Psoas muscle (tissue), 8 donors: ENCODE measurements around the gene IL2. TPM values are rescaled to one million over a fixed set of nuclear protein-coding genes. Genes with fewer than 3 reads are reported as not detected.

Source experiments
- ATAC-seq, 4 donors: fragments of 200-7000 bp; cut with Tn5 transposase; one replicate each; pipeline ENCODE4 v1.9.1; 2020; ENCODE audit warnings: moderate library complexity in 3 of 4, mild to moderate bottlenecking in 2 of 4
- DNase-seq, 2 donors: peaks; one replicate each; pipeline ENCODE4 v3.0.0-alpha.2; 2020
- H3K27ac ChIP-seq: fragments of 200-600 bp; one replicate; pipeline ENCODE4 v1.8.0; 2022
- H3K27me3 ChIP-seq, 3 donors: fragments of 200-600 bp in 1 of 3; one replicate each; pipeline versions ENCODE4 v1.6.1 to v1.8.0; 2013 to 2022; ENCODE audit warnings: low read length in 2 of 3, mild to moderate bottlenecking in 2 of 3, moderate library complexity in 1 of 3; ENCODE audit not compliant: insufficient read depth in 3 of 3
- H3K36me3 ChIP-seq, 2 donors: fragments of 200-600 bp in 1 of 2; one replicate each; pipeline versions ENCODE4 v1.6.1 to v1.8.0; 2013 to 2022; ENCODE audit warnings: low read depth in 1 of 2, mild to moderate bottlenecking in 1 of 2, moderate library complexity in 1 of 2; ENCODE audit not compliant: insufficient read depth in 1 of 2
- H3K4me1 ChIP-seq: fragments of 200-600 bp; one replicate; pipeline ENCODE4 v1.8.0; 2022
- H3K4me3 ChIP-seq: fragments of 200-600 bp; one replicate; pipeline ENCODE4 v1.8.0; 2022; ENCODE audit warnings: mild to moderate bottlenecking
- H3K9me3 ChIP-seq: fragments of 200-600 bp; one replicate; pipeline ENCODE4 v1.8.0; 2022
- WGBS, 3 donors: extraction: QIAGEN DNeasy Blood & Tissue Kit; methylation state at CpG; one replicate each; pipeline versions ENCODE4 v1.1.6 to v1.1.7; 2013; 5-methylcytosine and 5-hydroxymethylcytosine counted together
- intact Hi-C, 2 donors: fragments of 100-400 bp; cut with DNase I; formaldehyde crosslinking; loops; one replicate each; pipeline versions ENCODE4 v1.11.0 to v1.14.2; 2022
- long read RNA-seq, 2 donors: library from polyadenylated mRNA; unstranded; transcript quantifications; one replicate each; pipeline ENCODE4 v2.0.0, GENCODE V29; 2021
- polyA plus RNA-seq, 3 donors: library from polyadenylated mRNA; stranded (reverse); fragments of 200-250 nt; gene quantifications; one replicate each; pipeline ENCODE4 v1.2.3, GENCODE V29; 2013
- total RNA-seq, 4 donors: library from RNA; stranded (reverse); fragmentation: NEBNext Ultra II Directional in 2 of 4; extraction: Animal tissue kit (Norgen Biotek cat#: 25700) in 2 of 4; gene quantifications; one replicate each; pipeline versions ENCODE4 v1.2.1 to v1.2.4, GENCODE V29; 2021 to 2023
- TF ChIP-seq, protein P1 (sequence below): fragments of 200-600 bp; IDR thresholded peaks from one replicate; pipeline ENCODE4 v1.8.0; 2022; ENCODE audit warnings: antibody characterized with exemption
- donor health status: healthy with polysubstance abuse.
- donor health status: DM: no; HTN: no; CAD: no; lungs with moderate emphysema.
- donor health status: Bipolar disorder and iron deficiency.
- donor health status: healthy.
- donor health status: DM: yes; HTN: yes; CAD: no.
- donor health status: DM: no; HTN: no; CAD: no.
- donor health status: DM: no; HTN: no; CAD: no.
- donor health status: DM: yes; HTN: yes; CAD: no.

Gene IL2
- total RNA-seq = not detected
- polyA plus RNA-seq = not detected
- long read RNA-seq, donor 1 = 0 reads
- long read RNA-seq, donor 2 = 0 reads

DNA sequence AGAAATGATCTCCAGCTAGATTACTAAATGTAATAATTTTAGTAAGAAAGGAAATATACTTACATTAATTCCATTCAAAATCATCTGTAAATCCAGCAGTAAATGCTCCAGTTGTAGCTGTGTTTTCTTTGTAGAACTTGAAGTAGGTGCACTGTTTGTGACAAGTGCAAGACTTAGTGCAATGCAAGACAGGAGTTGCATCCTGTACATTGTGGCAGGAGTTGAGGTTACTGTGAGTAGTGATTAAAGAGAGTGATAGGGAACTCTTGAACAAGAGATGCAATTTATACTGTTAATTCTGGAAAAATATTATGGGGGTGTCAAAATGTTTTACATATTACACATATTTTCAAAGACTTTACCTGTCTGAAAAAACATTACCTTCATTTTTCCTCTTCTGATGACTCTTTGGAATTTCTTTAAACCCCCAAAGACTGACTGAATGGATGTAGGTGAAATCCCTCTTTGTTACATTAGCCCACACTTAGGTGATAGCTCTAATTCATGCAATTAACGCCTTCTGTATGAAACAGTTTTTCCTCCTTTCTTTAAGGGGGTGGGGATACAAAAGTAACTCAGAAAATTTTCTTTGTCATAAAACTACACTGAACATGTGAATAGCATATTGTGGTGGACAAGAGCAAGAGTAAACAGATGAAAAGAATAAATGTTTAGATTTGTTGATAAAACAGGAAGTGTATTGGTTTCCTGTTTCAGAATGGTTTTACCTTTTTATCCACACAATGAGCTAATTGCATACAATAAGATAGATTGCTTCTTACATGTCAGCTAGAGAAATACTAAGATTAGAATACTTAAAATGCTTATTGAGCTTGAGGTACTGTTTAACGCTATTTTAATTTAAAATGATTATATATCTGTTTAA is at the start of gene IL2:
Gene IL2 (minus strand): TSS at position 495 of the 886 bp plus-strand sequence. CDS start 285 bp downstream, at position 210.
- WGBS, 3 donors = 86 to 92% (median 88%) methylated on average over 2 of the region's 2 CpGs

DNA sequence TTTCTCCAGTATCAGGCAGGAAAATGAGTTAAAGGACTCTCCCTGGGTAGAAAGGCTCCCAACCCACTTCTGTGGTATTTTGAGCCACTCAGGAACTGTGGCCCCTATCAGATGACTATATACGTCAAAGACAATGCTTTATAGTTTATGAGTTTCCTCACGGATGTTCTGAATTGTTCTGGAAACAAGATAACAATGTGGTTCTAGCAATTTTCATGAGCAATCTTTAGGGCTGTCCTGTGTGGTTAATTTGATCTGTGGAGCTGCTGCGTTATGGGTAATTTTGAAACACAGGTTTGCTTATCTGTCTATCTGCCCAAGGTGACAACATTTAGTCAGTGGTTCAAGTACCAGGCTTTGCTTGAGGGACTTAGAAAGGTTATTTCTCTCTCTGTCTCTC is 46.7 kb upstream of the IL2 start:
- Histone ChIP-seq H3K27me3 (no peaks in the 10 kb centered on the region), H3K9me3 (no peaks in the 10 kb centered on the region), H3K4me1 (no peaks in the 10 kb centered on the region), H3K4me3 (no peak overlapping the region), H3K36me3 (no peaks in the 10 kb centered on the region), H3K27ac (no peak overlapping the region)
- ATAC-seq (no peak), DNase-seq (no peak)
- TF ChIP-seq, protein P1, sequence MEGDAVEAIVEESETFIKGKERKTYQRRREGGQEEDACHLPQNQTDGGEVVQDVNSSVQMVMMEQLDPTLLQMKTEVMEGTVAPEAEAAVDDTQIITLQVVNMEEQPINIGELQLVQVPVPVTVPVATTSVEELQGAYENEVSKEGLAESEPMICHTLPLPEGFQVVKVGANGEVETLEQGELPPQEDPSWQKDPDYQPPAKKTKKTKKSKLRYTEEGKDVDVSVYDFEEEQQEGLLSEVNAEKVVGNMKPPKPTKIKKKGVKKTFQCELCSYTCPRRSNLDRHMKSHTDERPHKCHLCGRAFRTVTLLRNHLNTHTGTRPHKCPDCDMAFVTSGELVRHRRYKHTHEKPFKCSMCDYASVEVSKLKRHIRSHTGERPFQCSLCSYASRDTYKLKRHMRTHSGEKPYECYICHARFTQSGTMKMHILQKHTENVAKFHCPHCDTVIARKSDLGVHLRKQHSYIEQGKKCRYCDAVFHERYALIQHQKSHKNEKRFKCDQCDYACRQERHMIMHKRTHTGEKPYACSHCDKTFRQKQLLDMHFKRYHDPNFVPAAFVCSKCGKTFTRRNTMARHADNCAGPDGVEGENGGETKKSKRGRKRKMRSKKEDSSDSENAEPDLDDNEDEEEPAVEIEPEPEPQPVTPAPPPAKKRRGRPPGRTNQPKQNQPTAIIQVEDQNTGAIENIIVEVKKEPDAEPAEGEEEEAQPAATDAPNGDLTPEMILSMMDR = no peak
- 36 to 41% (median 37%) methylated on average over 3 of the region's 3 CpGs for WGBS, 3 donors
- intact Hi-C loops = no loop called here

More for the DNA sequence above, at the start of gene IL2:
- H3K4me3 ChIP-seq = no peak within 1 kb of the TSS
- H3K36me3 ChIP-seq = no peaks in the 10 kb centered on the region
- TF ChIP-seq, protein P1 = no peak
- no peak within 1 kb of the TSS for H3K27ac ChIP-seq
- H3K4me1 ChIP-seq = no peaks in the 10 kb centered on the region
- intact Hi-C loops = no loop called here
- no peaks in the 10 kb centered on the region for H3K27me3 ChIP-seq
- no peak for DNase-seq
- no peaks in the 10 kb centered on the region for H3K9me3 ChIP-seq
- no peak for ATAC-seq

DNA sequence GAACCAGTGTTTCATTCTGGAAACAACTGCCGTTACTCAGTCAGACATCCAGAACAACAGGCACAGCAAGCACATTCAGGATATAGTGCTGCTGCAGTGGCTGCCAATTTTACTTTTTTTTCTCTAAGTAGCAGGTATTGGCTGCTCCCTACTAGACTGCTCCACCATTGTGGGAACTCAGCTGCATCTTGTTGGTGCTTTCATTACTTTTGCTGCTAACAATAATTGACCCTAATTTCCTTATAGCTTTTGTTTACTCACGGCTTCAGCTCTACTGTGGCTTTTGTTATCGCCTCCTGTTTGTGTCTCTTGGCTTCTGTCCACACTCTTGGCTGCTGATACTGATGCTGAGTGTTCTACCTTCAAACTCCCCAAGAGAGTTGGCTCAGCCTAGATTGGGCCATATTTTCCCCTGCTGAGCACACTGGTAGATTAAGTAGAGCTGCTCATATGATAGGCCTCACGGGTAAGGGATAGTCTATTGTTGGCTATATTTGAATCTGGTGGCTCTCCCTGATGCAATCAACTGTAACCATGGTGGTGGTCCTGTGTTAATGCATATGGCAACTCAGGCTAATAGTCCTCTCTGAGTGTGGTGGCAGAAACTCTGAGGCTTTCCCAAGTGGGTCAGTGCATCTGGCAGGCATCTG is 44.5 kb upstream of the IL2 start:
- H3K27me3 ChIP-seq = no peaks in the 10 kb centered on the region
- ATAC-seq = no peak
- intact Hi-C loops = no loop called here
- WGBS, 3 donors = 48 to 55% (median 53%) methylated on average over 4 of the region's 4 CpGs
- no peaks in the 10 kb centered on the region for H3K36me3 ChIP-seq
- no peaks in the 10 kb centered on the region for H3K4me1 ChIP-seq
- H3K9me3 ChIP-seq = no peaks in the 10 kb centered on the region
- TF ChIP-seq, protein P1 = no peak
- no peak for DNase-seq
- H3K4me3 ChIP-seq = no peak overlapping the region
- H3K27ac ChIP-seq = no peak overlapping the region

DNA sequence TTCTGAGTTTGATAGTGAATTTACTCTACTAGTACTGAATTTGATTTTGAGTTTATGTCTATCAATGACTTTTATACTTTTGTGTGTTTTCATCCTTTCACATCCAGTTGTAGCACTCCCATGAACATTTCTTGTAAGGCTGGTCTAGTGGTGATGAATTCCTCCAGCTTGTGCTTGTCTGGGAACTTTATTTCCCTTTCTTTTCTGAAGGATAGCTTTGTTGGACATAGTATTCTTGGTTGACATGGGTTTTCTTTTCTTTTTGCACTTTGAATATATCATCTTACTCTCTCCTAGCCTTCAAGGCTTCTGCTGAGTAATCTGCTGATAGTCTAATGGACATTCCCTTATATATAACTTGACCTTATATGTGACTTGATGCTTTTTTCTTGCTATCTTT is 32.5 kb upstream of the IL2 start:
- ATAC-seq (no peak), DNase-seq (no peak)
- Histone ChIP-seq H3K4me3 (no peak overlapping the region), H3K36me3 (no peaks in the 10 kb centered on the region), H3K4me1 (no peaks in the 10 kb centered on the region), H3K9me3 (peaks cover 17% of the 10 kb centered on the region), H3K27me3 (no peaks in the 10 kb centered on the region), H3K27ac (no peak overlapping the region)
- intact Hi-C loops = no loop called here
- TF ChIP-seq, protein P1 = no peak
